H9 (cell line): ENCODE measurements around the gene DNAJC9. TPM values are rescaled to one million over a fixed set of nuclear protein-coding genes. Genes with fewer than 3 reads are reported as not detected.

Experiments
- DNase-seq: peaks from one replicate; pipeline ENCODE4 v3.0.0-alpha.2; 2017
- H2AFZ ChIP-seq: one replicate; pipeline ENCODE4 v1.6.1; 2013; ENCODE audit warnings: mild to moderate bottlenecking, low read length, control low read depth, moderate library complexity
- H2AK5ac ChIP-seq: 2 replicates; pipeline ENCODE4 v1.6.1; 2013; ENCODE audit warnings: low read length, control low read depth, mixed read lengths; ENCODE audit not compliant: insufficient read length
- H2BK120ac ChIP-seq: one replicate; pipeline ENCODE4 v1.6.1; 2013; ENCODE audit warnings: low read depth, mild to moderate bottlenecking, low read length, control low read depth, inconsistent platforms; ENCODE audit not compliant: poor library complexity, severe bottlenecking
- H2BK12ac ChIP-seq: 2 replicates; pipeline ENCODE4 v1.6.1; 2013; ENCODE audit warnings: low read length, control low read depth, mixed read lengths, low read depth; ENCODE audit not compliant: insufficient read length
- H2BK15ac ChIP-seq: 2 replicates; pipeline ENCODE4 v1.6.1; 2013; ENCODE audit warnings: low read depth, low read length, control low read depth
- H2BK20ac ChIP-seq: one replicate; pipeline ENCODE4 v1.6.1; 2013; ENCODE audit warnings: low read depth, mild to moderate bottlenecking, low read length, control low read depth, inconsistent platforms; ENCODE audit not compliant: poor library complexity, severe bottlenecking
- H2BK5ac ChIP-seq: 2 replicates; pipeline ENCODE4 v1.6.1; 2013; ENCODE audit warnings: low read length, control low read depth, mixed read lengths; ENCODE audit not compliant: insufficient read length
- H3K14ac ChIP-seq: 2 replicates; pipeline ENCODE4 v1.6.1; 2013; ENCODE audit warnings: low read length, control low read depth; ENCODE audit not compliant: insufficient read depth
- H3K18ac ChIP-seq: 2 replicates; pipeline ENCODE4 v1.6.1; 2013; ENCODE audit warnings: low read depth, mild to moderate bottlenecking, mixed read lengths, low read length, control low read depth; ENCODE audit not compliant: insufficient read length
- H3K23ac ChIP-seq: 2 replicates; pipeline ENCODE4 v1.6.1; 2013; ENCODE audit warnings: low read length, control low read depth, mixed read lengths, low read depth; ENCODE audit not compliant: insufficient read length
- H3K23me2 ChIP-seq: 2 replicates; pipeline ENCODE4 v1.6.1; 2013; ENCODE audit warnings: low read depth, mild to moderate bottlenecking, mixed read lengths, low read length, control low read depth; ENCODE audit not compliant: insufficient read length, poor library complexity, severe bottlenecking
- H3K27ac ChIP-seq: 2 replicates; pipeline ENCODE4 v1.5.1; 2013; ENCODE audit warnings: low read length, control low read depth, mixed read lengths, low read depth; ENCODE audit not compliant: insufficient read length
- H3K27me3 ChIP-seq: 2 replicates; pipeline ENCODE4 v1.6.1; 2013; ENCODE audit warnings: low read length, control low read depth, inconsistent platforms; ENCODE audit not compliant: insufficient read depth
- H3K4ac ChIP-seq: 2 replicates; pipeline ENCODE4 v1.6.1; 2013; ENCODE audit warnings: low read depth, mild to moderate bottlenecking, control low read depth, inconsistent platforms, low read length, moderate library complexity
- H3K4me1 ChIP-seq: 2 replicates; pipeline ENCODE4 v1.6.1; 2013; ENCODE audit warnings: low read length, control low read depth, inconsistent platforms; ENCODE audit not compliant: insufficient read depth
- H3K4me2 ChIP-seq: 2 replicates; pipeline ENCODE4 v1.6.1; 2013; ENCODE audit warnings: low read length, control low read depth, mixed read lengths; ENCODE audit not compliant: insufficient read length, insufficient read depth
- H3K56ac ChIP-seq: 2 replicates; pipeline ENCODE4 v1.6.1; 2013; ENCODE audit warnings: low read depth, mild to moderate bottlenecking, mixed read lengths, low read length, control low read depth; ENCODE audit not compliant: insufficient read length
- H3K79me1 ChIP-seq: 2 replicates; pipeline ENCODE4 v1.6.1; 2013; ENCODE audit warnings: low read depth, mild to moderate bottlenecking, moderate library complexity, low read length, control low read depth, inconsistent platforms; ENCODE audit not compliant: insufficient read depth, poor library complexity, severe bottlenecking
- H3K79me2 ChIP-seq: 2 replicates; pipeline ENCODE4 v1.6.1; 2013; ENCODE audit warnings: low read length, control low read depth, inconsistent platforms; ENCODE audit not compliant: insufficient read depth
- H3K9ac ChIP-seq: 2 replicates; pipeline ENCODE4 v1.6.1; 2013; ENCODE audit warnings: low read length, control low read depth, mixed read lengths; ENCODE audit not compliant: insufficient read length; ENCODE audit errors: extremely low read depth
- H3K9me3 ChIP-seq: one replicate; pipeline ENCODE4 v1.6.1; 2013; ENCODE audit warnings: low read depth, low read length, inconsistent platforms; ENCODE audit not compliant: control insufficient read depth
- H3T11ph ChIP-seq: one replicate; pipeline ENCODE4 v1.6.1; 2013; ENCODE audit warnings: mild to moderate bottlenecking, low read length, control low read depth, inconsistent platforms
- H4K20me1 ChIP-seq: one replicate; pipeline ENCODE4 v1.6.1; 2013; ENCODE audit not compliant: control insufficient read depth, insufficient read length, insufficient read depth
- H4K5ac ChIP-seq: 2 replicates; pipeline ENCODE4 v1.6.1; 2013; ENCODE audit warnings: low read depth, mild to moderate bottlenecking, mixed read lengths, low read length, control low read depth; ENCODE audit not compliant: insufficient read length
- H4K8ac ChIP-seq: replicated peaks from 2 replicates; pipeline ENCODE4 v1.6.1; 2013; ENCODE audit warnings: low read length, control low read depth, mixed read lengths, low read depth; ENCODE audit not compliant: insufficient read length
- H4K91ac ChIP-seq: 2 replicates; pipeline ENCODE4 v1.6.1; 2013; ENCODE audit warnings: low read depth, mild to moderate bottlenecking, moderate library complexity, mixed read lengths, low read length, control low read depth; ENCODE audit not compliant: insufficient read length
- H3K27ac Mint-ChIP-seq, 3 experiments: 2 replicates in 2 of 3; 3 replicates in 1 of 3; pipeline ENCODE4 v1.8.0; 2020 to 2021; ENCODE audit warnings: mixed read lengths in 3 of 3, mild to moderate bottlenecking in 1 of 3, moderate library complexity in 1 of 3
- H3K27me3 Mint-ChIP-seq: 2 replicates; pipeline ENCODE4 v1.8.0; 2021; ENCODE audit warnings: low read depth, mild to moderate bottlenecking, moderate library complexity, mixed read lengths
- H3K36me3 Mint-ChIP-seq, 3 experiments: 2 replicates in 2 of 3; 3 replicates in 1 of 3; pipeline ENCODE4 v1.8.0; 2020 to 2021; ENCODE audit warnings: low read depth in 3 of 3, mixed read lengths in 3 of 3; ENCODE audit not compliant: insufficient read depth in 1 of 3
- H3K4me1 Mint-ChIP-seq, 2 experiments: 2 replicates each; pipeline ENCODE4 v1.8.0; 2020; ENCODE audit warnings: mixed read lengths in 2 of 2
- H3K4me3 Mint-ChIP-seq, 2 experiments: 2 replicates in 1 of 2; 3 replicates in 1 of 2; pipeline ENCODE4 v1.8.0; 2020 to 2021; ENCODE audit warnings: mild to moderate bottlenecking in 2 of 2, mixed read lengths in 2 of 2, moderate library complexity in 1 of 2
- H3K9me3 Mint-ChIP-seq, 2 experiments: 2 replicates in 1 of 2; 3 replicates in 1 of 2; pipeline ENCODE4 v1.8.0; 2020; ENCODE audit warnings: mild to moderate bottlenecking in 2 of 2, mixed read lengths in 2 of 2, moderate library complexity in 1 of 2
- WGBS: extraction: QIAGEN DNeasy Blood & Tissue Kit; methylation state at CpG from one replicate; pipeline ENCODE4 v1.1.7; 2013; ENCODE audit warnings: missing lambda C conversion rate, low lambda C conversion rate, mixed read lengths; ENCODE audit not compliant: insufficient read length; ENCODE audit errors: extremely low coverage; 5-methylcytosine and 5-hydroxymethylcytosine counted together
- total RNA-seq: library from RNA; stranded (reverse); gene quantifications from 2 replicates; pipeline ENCODE4 v1.2.1, GENCODE V29; 2021
- TF ChIP-seq, protein P1 (sequence below): fragments of 200-600 bp; sonication (generic); conservative IDR thresholded peaks from 3 replicates; pipeline ENCODE4 v1.8.0; 2021; ENCODE audit warnings: antibody characterized with exemption, mild to moderate bottlenecking

The DNAJC9 gene
- total RNA-seq, 1 experiment from 2014 or later: 45.7 TPM

DNA sequence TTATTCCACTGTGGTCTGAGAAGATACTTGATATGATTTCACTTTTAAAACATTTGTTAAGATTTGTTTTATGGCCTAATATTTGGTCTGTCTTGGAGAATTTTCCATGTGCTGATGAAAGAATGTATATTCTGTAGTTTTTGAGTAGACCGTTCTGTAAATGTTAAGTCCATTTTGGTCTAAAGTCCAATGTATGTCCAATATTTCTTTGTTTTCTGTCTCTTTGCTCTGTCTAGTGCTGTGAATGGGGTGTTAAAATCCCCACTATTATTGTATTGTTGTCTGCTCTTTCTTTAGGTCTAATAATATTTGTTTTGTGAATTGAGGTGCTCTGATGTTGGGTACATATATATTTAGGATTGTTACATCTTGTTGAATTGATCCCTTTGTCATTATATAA lies 31.3 kb downstream of the DNAJC9 start:
- Histone ChIP-seq H3K27me3 (no peaks in the 10 kb centered on the region), H4K5ac (no peak overlapping the region), H3K56ac (no peak overlapping the region), H3K23ac (no peak overlapping the region), H3K4ac (no peak overlapping the region), H4K20me1 (no peaks in the 10 kb centered on the region), H4K91ac (no peak overlapping the region), H3K27ac (no peak overlapping the region), H2BK12ac (no peak overlapping the region), H2AFZ (no peak overlapping the region), H3K23me2 (no peaks in the 10 kb centered on the region), H2BK120ac (no peak overlapping the region), H3K4me2 (no peak overlapping the region), H2AK5ac (no peak overlapping the region), H3K18ac (no peak overlapping the region), H3K14ac (no peak overlapping the region), H2BK5ac (no peak overlapping the region), H3K9me3 (no peaks in the 10 kb centered on the region), H3T11ph (no peak overlapping the region), H4K8ac (no peak overlapping the region), H3K79me1 (no peaks in the 10 kb centered on the region), H3K4me1 (no peaks in the 10 kb centered on the region), H3K79me2 (no peaks in the 10 kb centered on the region), H3K9ac (no peak overlapping the region), H2BK15ac (no peak overlapping the region), H2BK20ac (no peak overlapping the region)
- DNase-seq: no peak
- WGBS: no CpG with 5 or more reads among the region's 1 CpG
- Mint-ChIP-seq H3K27ac (no peak overlapping the region), H3K4me1 (no peaks in the 10 kb centered on the region), H3K36me3 (peaks cover 0 to 12% (median 11%) of the 10 kb centered on the region in 3 experiments; a peak in 5 of 7 replicates), H3K4me3 (no peak overlapping the region), H3K27me3 (no peaks in the 10 kb centered on the region), H3K9me3 (no peaks in the 10 kb centered on the region)
- TF ChIP-seq, protein P1, sequence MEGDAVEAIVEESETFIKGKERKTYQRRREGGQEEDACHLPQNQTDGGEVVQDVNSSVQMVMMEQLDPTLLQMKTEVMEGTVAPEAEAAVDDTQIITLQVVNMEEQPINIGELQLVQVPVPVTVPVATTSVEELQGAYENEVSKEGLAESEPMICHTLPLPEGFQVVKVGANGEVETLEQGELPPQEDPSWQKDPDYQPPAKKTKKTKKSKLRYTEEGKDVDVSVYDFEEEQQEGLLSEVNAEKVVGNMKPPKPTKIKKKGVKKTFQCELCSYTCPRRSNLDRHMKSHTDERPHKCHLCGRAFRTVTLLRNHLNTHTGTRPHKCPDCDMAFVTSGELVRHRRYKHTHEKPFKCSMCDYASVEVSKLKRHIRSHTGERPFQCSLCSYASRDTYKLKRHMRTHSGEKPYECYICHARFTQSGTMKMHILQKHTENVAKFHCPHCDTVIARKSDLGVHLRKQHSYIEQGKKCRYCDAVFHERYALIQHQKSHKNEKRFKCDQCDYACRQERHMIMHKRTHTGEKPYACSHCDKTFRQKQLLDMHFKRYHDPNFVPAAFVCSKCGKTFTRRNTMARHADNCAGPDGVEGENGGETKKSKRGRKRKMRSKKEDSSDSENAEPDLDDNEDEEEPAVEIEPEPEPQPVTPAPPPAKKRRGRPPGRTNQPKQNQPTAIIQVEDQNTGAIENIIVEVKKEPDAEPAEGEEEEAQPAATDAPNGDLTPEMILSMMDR: no peak
